ENCODE results near the gene SBF2.
"Not testable (repeated sequence)": the region's sequence is repeated elsewhere in the genome, so short reads cannot be mapped to it uniquely, and the experiment has no call there.

The SBF2 gene

GRCh38 chr11:10139143-10139542 is 154.9 kb downstream of the SBF2 start:
- H3K9ac ChIP-seq (ENCODE audit: low read length), result no peak overlapping the region
- no peak for DNase-seq
- H3K18ac ChIP-seq (ENCODE audit: low read depth in 1 of 2, low read length in 2 of 2), result no peak overlapping the region
- no peaks in the 10 kb centered on the region for H3K27me3 ChIP-seq (ENCODE audit: control insufficient read depth in 1 of 2, insufficient read depth in 1 of 2, low read length in 2 of 2)
- H3K36me3 ChIP-seq (ENCODE audit: control insufficient read depth in 1 of 2, insufficient read depth in 2 of 2, low read depth in 1 of 2, low read length in 2 of 2), result peaks cover 0 to 6% of the 10 kb centered on the region in 2 experiments
- no peak overlapping the region for H4K8ac ChIP-seq (ENCODE audit: low read length)
- H2BK120ac ChIP-seq (ENCODE audit: low read depth, low read length), result no peak overlapping the region
- no peak overlapping the region for H3K4ac ChIP-seq (ENCODE audit: low read depth in 1 of 2, low read length in 2 of 2)
- H3K4me3 ChIP-seq (ENCODE audit: insufficient read depth in 1 of 2, low read depth in 1 of 2, low read length in 2 of 2), result no peak overlapping the region
- no peak overlapping the region for H4K91ac ChIP-seq (ENCODE audit: low read length)
- H3K4me2 ChIP-seq (ENCODE audit: low read length, poor library complexity, severe bottlenecking), result no peak overlapping the region
- no peak overlapping the region for H2BK12ac ChIP-seq (ENCODE audit: low read length in 2 of 2)
- no peak overlapping the region for H2BK15ac ChIP-seq (ENCODE audit: low read depth, poor library complexity, severe bottlenecking)
- peaks cover 22% of the 10 kb centered on the region for H3K79me1 ChIP-seq (replicated peaks; ENCODE audit: low read length, poor library complexity, severe bottlenecking)
- no peak overlapping the region for H3K14ac ChIP-seq (ENCODE audit: low read length in 2 of 2)
- H3K4me1 ChIP-seq (ENCODE audit: control insufficient read depth, insufficient read depth, low read depth, low read length), result no peaks in the 10 kb centered on the region
- peak overlapping the region; percentile 11 for H3K27ac ChIP-seq (ENCODE audit: low read length, poor library complexity, severe bottlenecking)
- H2AFZ ChIP-seq (ENCODE audit: low read depth, low read length), result no peak overlapping the region
- 88% methylated on average over 3 of the region's 3 CpGs for WGBS
- no peaks in the 10 kb centered on the region for H3K9me3 ChIP-seq (ENCODE audit: control insufficient read depth, low read length)
- H2BK5ac ChIP-seq (ENCODE audit: low read depth, low read length, poor library complexity, severe bottlenecking), result no peak overlapping the region
- no peak overlapping the region for H3K23ac ChIP-seq (ENCODE audit: low read length in 2 of 2)
- no peak overlapping the region for H2AK5ac ChIP-seq (ENCODE audit: low read length, severe bottlenecking)

GRCh38 chr11:10134975-10135481 is 159.0 kb downstream of the SBF2 start:
- H3K9me3 ChIP-seq (ENCODE audit: control insufficient read depth, low read length), result no peaks in the 10 kb centered on the region
- no peak overlapping the region for H2BK15ac ChIP-seq (ENCODE audit: low read depth, poor library complexity, severe bottlenecking)
- H3K27ac ChIP-seq (ENCODE audit: low read length, poor library complexity, severe bottlenecking), result no peak overlapping the region
- no peak overlapping the region for H2BK5ac ChIP-seq (ENCODE audit: low read depth, low read length, poor library complexity, severe bottlenecking)
- H3K4me3 ChIP-seq (ENCODE audit: insufficient read depth in 1 of 2, low read depth in 1 of 2, low read length in 2 of 2), result no peak overlapping the region
- H3K9ac ChIP-seq (ENCODE audit: low read length), result no peak overlapping the region
- H3K23ac ChIP-seq (ENCODE audit: low read length in 2 of 2), result no peak overlapping the region
- H3K36me3 ChIP-seq (ENCODE audit: control insufficient read depth in 1 of 2, insufficient read depth in 2 of 2, low read depth in 1 of 2, low read length in 2 of 2), result peaks cover 4 to 6% of the 10 kb centered on the region in 2 experiments
- 97% methylated on average over 5 of the region's 5 CpGs for WGBS
- no peak overlapping the region for H2BK12ac ChIP-seq (ENCODE audit: low read length in 2 of 2)
- no peak overlapping the region for H3K14ac ChIP-seq (ENCODE audit: low read length in 2 of 2)
- no peak for DNase-seq
- H3K4ac ChIP-seq (ENCODE audit: low read depth in 1 of 2, low read length in 2 of 2), result no peak overlapping the region
- H3K4me2 ChIP-seq (ENCODE audit: low read length, poor library complexity, severe bottlenecking), result no peak overlapping the region
- no peaks in the 10 kb centered on the region for H3K4me1 ChIP-seq (ENCODE audit: control insufficient read depth, insufficient read depth, low read depth, low read length)
- no peak overlapping the region for H2AK5ac ChIP-seq (ENCODE audit: low read length, severe bottlenecking)
- no peak overlapping the region for H2BK120ac ChIP-seq (ENCODE audit: low read depth, low read length)
- H4K8ac ChIP-seq (ENCODE audit: low read length), result peak overlapping the region; percentile 28
- H3K27me3 ChIP-seq (ENCODE audit: control insufficient read depth in 1 of 2, insufficient read depth in 1 of 2, low read length in 2 of 2), result no peaks in the 10 kb centered on the region
- H4K91ac ChIP-seq (ENCODE audit: low read length), result no peak overlapping the region
- H2AFZ ChIP-seq (ENCODE audit: low read depth, low read length), result no peak overlapping the region
- H3K18ac ChIP-seq (ENCODE audit: low read depth in 1 of 2, low read length in 2 of 2), result no peak overlapping the region
- peaks cover 16% of the 10 kb centered on the region for H3K79me1 ChIP-seq (replicated peaks; ENCODE audit: low read length, poor library complexity, severe bottlenecking)

GRCh38 chr11:10134226-10134625 is 159.8 kb downstream of the SBF2 start:
- H2BK12ac ChIP-seq (ENCODE audit: low read length in 2 of 2); DNase-seq; H2BK5ac ChIP-seq (ENCODE audit: low read depth, low read length, poor library complexity, severe bottlenecking); H3K23ac ChIP-seq (ENCODE audit: low read length in 2 of 2); H3K4ac ChIP-seq (ENCODE audit: low read depth in 1 of 2, low read length in 2 of 2); H3K27ac ChIP-seq (ENCODE audit: low read length, poor library complexity, severe bottlenecking); H3K9me3 ChIP-seq (ENCODE audit: control insufficient read depth, low read length); H2BK120ac ChIP-seq (ENCODE audit: low read depth, low read length); H3K18ac ChIP-seq (ENCODE audit: low read depth in 1 of 2, low read length in 2 of 2); H4K8ac ChIP-seq (ENCODE audit: low read length); H4K91ac ChIP-seq (ENCODE audit: low read length); H2BK15ac ChIP-seq (ENCODE audit: low read depth, poor library complexity, severe bottlenecking); H3K9ac ChIP-seq (ENCODE audit: low read length); H3K4me1 ChIP-seq (ENCODE audit: control insufficient read depth, insufficient read depth, low read depth, low read length); H2AK5ac ChIP-seq (ENCODE audit: low read length, severe bottlenecking); H3K36me3 ChIP-seq (ENCODE audit: control insufficient read depth in 1 of 2, insufficient read depth in 2 of 2, low read depth in 1 of 2, low read length in 2 of 2); H3K4me2 ChIP-seq (ENCODE audit: low read length, poor library complexity, severe bottlenecking); H3K14ac ChIP-seq (ENCODE audit: low read length in 2 of 2); H3K4me3 ChIP-seq (ENCODE audit: insufficient read depth in 1 of 2, low read depth in 1 of 2, low read length in 2 of 2); H2AFZ ChIP-seq (ENCODE audit: low read depth, low read length); H3K27me3 ChIP-seq (ENCODE audit: control insufficient read depth in 1 of 2, insufficient read depth in 1 of 2, low read length in 2 of 2): not testable (repeated sequence)
- peaks cover 16% of the 10 kb centered on the region for H3K79me1 ChIP-seq (replicated peaks; ENCODE audit: low read length, poor library complexity, severe bottlenecking)
- WGBS, result 100% methylated on average over 1 of the region's 1 CpG

GRCh38 chr11:10133251-10133650 is 160.8 kb downstream of the SBF2 start:
- not testable (repeated sequence) for H3K27me3 ChIP-seq (ENCODE audit: control insufficient read depth in 1 of 2, insufficient read depth in 1 of 2, low read length in 2 of 2); H3K27ac ChIP-seq (ENCODE audit: low read length, poor library complexity, severe bottlenecking); H2BK12ac ChIP-seq (ENCODE audit: low read length in 2 of 2); H3K23ac ChIP-seq (ENCODE audit: low read length in 2 of 2); H3K18ac ChIP-seq (ENCODE audit: low read depth in 1 of 2, low read length in 2 of 2); H3K14ac ChIP-seq (ENCODE audit: low read length in 2 of 2); H3K4me1 ChIP-seq (ENCODE audit: control insufficient read depth, insufficient read depth, low read depth, low read length); H3K4ac ChIP-seq (ENCODE audit: low read depth in 1 of 2, low read length in 2 of 2); H3K4me3 ChIP-seq (ENCODE audit: insufficient read depth in 1 of 2, low read depth in 1 of 2, low read length in 2 of 2); H2BK15ac ChIP-seq (ENCODE audit: low read depth, poor library complexity, severe bottlenecking); H4K91ac ChIP-seq (ENCODE audit: low read length); H2AK5ac ChIP-seq (ENCODE audit: low read length, severe bottlenecking); H3K9ac ChIP-seq (ENCODE audit: low read length); H3K4me2 ChIP-seq (ENCODE audit: low read length, poor library complexity, severe bottlenecking); H2BK5ac ChIP-seq (ENCODE audit: low read depth, low read length, poor library complexity, severe bottlenecking); H4K8ac ChIP-seq (ENCODE audit: low read length); H2AFZ ChIP-seq (ENCODE audit: low read depth, low read length); H3K9me3 ChIP-seq (ENCODE audit: control insufficient read depth, low read length); DNase-seq; H3K36me3 ChIP-seq (ENCODE audit: control insufficient read depth in 1 of 2, insufficient read depth in 2 of 2, low read depth in 1 of 2, low read length in 2 of 2); H2BK120ac ChIP-seq (ENCODE audit: low read depth, low read length)
- 100% methylated on average over 8 of the region's 23 CpGs for WGBS
- peaks cover 16% of the 10 kb centered on the region for H3K79me1 ChIP-seq (replicated peaks; ENCODE audit: low read length, poor library complexity, severe bottlenecking)

All from mesenchymal stem cell (in vitro differentiated cells and primary cell).